Posterior vena cava (tissue), 2 donors: Measurements from ENCODE around the gene CRLF3. TPM values are rescaled to one million over a fixed set of nuclear protein-coding genes. Genes with fewer than 3 reads are reported as not detected.
"Not testable (repeated sequence)": the region's sequence is repeated elsewhere in the genome, so short reads cannot be mapped to it uniquely, and the experiment has no call there.

Source experiments
- DNase-seq: peaks from one replicate; pipeline ENCODE4 v3.0.0-alpha.2; 2020; ENCODE audit warnings: low spot score
- intact Hi-C, 2 donors: fragments of 100-400 bp; cut with DNase I; formaldehyde crosslinking; loops; one replicate each; pipeline versions ENCODE4 v1.14.1 to v1.14.2; 2022 to 2023
- total RNA-seq, 2 donors: library from RNA; stranded (reverse); fragmentation: NEBNext Ultra II Directional; extraction: Animal tissue kit (Norgen Biotek cat#: 25700); gene quantifications; one replicate each; pipeline ENCODE4 v1.2.1, GENCODE V29; 2021
- donor health status: DM: yes; HTN: yes; CAD: no.
- donor health status: DM: yes; HTN: yes; CAD: no.

Gene CRLF3
- total RNA-seq, 2 donors from 2014 or later: 8.1 to 10.1 TPM

DNA sequence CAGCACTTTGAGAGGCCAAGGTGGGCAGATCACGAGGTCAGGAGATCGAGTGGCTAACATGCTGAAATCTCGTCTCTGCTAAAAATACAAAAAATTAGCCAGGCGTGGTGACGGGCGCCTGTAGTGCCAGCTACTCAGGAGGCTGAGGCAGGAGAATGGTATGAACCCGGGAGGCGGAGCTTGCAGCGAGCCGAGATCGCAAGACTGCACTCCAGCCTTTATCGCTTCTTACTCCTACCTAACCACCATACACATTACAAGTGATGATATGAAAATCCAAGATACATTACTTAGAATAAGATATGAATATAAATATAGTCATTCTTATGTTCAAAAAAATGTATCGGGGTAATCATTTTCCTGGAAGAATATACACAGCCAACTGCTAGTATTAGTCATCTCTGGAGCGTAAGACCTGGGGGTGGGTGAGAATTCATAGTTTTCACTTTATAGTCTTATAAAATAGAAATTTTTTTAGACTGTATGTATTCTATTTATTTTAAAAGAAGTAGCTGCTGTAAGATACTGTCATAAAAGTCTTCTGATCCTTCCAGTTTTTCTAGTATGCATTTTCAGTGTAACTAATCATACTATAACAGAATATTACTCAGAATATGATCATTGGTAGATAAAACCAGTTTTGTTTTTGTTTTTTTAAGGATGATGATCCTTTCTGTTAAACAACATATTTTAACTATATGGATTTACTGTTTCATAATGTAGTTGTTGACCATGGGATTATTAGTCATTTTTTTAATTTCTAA is 56.7 kb downstream of the CRLF3 start:
- DNase-seq, intact Hi-C loops: not testable (repeated sequence)

DNA sequence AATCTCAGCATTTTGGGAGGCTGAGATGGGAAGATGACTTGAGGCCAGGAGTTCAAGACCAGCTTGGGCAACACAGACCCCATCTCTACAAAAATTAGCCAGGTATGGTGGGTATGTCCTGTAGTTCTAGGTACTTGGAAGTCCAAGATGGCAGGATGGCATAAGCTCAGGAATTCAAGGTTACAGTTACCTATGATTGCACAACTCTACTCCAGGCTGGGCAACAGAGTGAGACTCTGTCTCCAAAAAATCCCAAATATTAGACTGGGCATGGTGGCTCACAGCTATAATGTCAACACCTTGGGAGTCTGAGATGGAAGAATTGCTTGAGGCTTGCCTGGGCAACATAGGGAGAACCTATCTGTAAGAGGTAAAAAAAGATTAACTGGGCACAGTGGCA is 63.4 kb downstream of the CRLF3 start:
- intact Hi-C loops: no loop called here
- no peak for DNase-seq

DNA sequence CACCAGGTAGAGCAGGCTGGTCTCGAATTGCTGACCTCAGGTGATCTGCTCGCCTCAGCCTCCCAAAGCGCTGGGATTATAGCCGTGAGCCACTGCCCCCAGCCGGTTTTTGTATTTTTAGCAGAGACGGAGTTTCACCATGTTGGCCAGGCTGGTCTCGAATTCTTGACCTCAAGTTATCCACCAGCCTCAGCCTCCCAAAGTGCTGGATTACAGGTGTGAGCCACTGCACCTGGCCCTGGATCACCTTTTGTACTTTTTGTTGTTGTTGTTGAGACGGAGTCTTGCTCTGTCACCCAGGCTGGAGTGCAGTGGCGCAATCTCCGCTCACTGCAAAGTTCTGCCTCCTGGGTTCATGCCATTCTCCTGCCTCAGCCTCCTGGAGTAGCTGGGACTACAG is 71.2 kb downstream of the CRLF3 start:
- intact Hi-C loops, DNase-seq: not testable (repeated sequence)

- intact Hi-C loops: not testable (repeated sequence)
These were observed 73.5 kb downstream of the CRLF3 start for GRCh38 chr17:30750982-30751381.

DNA sequence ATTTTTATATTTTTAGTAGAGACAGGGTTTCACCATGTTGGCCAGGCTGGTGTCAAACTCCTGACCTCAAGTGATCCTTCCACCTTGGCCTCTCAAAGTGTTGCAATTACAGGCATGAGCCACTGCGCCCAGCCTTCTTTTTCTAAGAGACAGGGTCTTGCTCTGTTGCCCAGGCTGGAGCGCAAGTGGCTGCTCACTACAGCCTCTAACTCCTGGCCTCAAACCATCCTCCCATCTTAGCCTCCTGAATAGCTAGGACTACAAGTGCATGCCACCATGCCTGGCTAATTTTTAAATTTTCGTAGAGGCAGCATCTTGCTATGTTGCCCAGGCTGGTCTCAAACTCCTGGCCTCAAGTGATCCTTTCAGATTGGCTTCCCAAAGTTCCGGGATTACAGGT is 76.9 kb downstream of the CRLF3 start:
- intact Hi-C loops: loop anchor here in 1 of 2 donors (2.0 kb wide), 1 partner anchor 51 kb away; no protein-coding TSS in a partner anchor
- not testable (repeated sequence) for DNase-seq

More at GRCh38 chr17:30750982-30751381, 73.5 kb downstream of the CRLF3 start:
- not testable (repeated sequence) for DNase-seq

DNA sequence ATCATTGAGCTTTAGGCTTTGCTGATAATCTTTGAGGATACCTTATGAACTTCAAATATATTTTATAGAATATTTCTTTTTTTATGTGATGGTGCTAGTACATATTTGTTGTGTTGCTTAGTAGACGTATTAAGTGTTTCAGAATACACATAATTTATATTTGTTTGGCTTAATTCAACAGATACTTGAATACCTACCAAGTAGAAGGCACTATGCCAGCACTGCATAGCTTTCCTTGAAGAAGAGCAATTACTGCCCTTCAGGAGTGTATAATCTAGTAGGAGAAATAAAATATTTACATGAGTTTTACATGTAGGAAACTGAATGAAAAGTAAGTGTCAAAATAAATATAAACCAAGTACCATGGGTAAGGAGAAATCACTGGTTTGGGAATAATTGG is 81.8 kb downstream of the CRLF3 start:
- intact Hi-C loops, DNase-seq: not testable (repeated sequence)

DNA sequence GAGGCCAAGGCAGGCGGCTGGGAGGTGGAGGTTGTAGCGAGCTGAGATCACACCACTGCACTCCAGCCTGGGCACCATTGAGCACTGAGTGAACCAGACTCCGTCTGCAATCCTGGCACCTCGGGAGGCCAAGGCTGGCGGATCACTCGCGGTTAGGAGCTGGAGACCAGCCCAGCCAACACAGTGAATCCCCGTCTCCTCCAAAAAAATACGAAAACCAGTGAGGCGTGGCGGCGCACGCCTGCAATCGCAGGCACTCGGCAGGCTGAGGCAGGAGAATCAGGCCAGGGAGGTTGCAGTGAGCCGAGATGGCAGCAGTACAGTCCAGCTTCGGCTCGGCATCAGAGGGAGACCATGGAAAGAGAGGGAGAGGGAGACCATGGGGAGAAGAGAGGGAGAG is 88.1 kb downstream of the CRLF3 start:
- intact Hi-C loops: not testable (repeated sequence)
- DNase-seq: peak; percentile 23

DNA sequence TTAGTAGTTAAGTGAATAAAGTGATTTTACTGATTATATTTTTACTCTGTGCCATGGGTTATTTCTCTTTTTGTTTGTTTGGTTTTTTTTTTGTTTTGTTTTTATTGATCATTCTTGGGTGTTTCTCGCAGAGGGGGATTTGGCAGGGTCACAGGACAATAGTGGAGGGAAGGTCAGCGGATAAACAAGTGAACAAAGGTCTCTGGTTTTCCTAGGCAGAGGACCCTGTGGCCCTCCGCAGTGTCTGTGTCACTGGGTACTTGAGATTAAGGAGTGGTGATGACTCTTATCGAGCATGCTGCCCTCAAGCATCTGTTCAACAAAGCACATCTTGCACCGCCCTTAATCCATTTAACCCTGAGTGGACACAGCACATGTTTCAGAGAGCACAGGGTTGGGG is 88.8 kb downstream of the CRLF3 start:
- peak; percentile 28 for DNase-seq
- intact Hi-C loops: not testable (repeated sequence)

- intact Hi-C loops: not testable (repeated sequence)
- peak; percentile 30 for DNase-seq
These were observed 89.3 kb downstream of the CRLF3 start for GRCh38 chr17:30735206-30735605.

DNA sequence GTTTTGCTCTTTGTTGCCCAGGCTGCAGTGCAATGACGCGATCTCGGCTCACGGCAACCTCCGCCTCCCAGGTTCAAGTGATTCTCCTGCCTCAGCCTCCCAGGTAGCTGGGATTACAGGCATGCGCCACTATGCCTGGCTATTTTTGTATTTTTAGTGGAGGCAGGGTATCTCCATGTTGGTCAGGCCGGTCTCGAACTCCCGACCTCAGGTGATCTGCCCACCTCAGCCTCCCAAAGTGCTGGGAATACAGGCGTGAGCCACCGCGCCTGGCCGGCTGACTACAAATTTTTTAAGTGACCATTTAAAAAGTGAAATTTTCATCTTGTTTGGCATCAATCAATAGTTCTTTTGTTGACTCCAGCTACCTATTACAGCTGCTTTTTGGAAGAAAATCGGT is 90.3 kb downstream of the CRLF3 start:
- intact Hi-C loops: not testable (repeated sequence)
- peak; percentile 14 for DNase-seq

Other genes with a start within 250 kb of the CRLF3 start
- gene ATAD5, start 7.3 kb upstream of the CRLF3 start, total RNA-seq: 1 to 10 TPM; 1.4 to 1.5 TPM
- 10 to 100 TPM; 15.1 to 15.8 TPM for gene TEFM, start 81.5 kb upstream of the CRLF3 start, total RNA-seq
- gene ADAP2, start 97.3 kb upstream of the CRLF3 start, total RNA-seq: 10 to 100 TPM; 18.8 to 28.1 TPM
- 10 to 100 TPM; 16.7 to 23.6 TPM for gene RNF135, start 146.3 kb upstream of the CRLF3 start, total RNA-seq